ENCODE data around the gene PARD3.

- TF ChIP-seq CTCF (IDR thresholded peaks at IDR 0.05; ENCODE audit: insufficient read depth, low read depth, low read length) (no peak), EZH2 (IDR thresholded peaks at IDR 0.05; ENCODE audit: insufficient read depth, low read length) (no peak)
These were observed 266.1 kb downstream of the PARD3 start for GRCh38 chr10:34549001-34549400.

Measured in astrocyte (in vitro differentiated cells and primary cell).